IMR-90 (cell line): ENCODE results near the gene ZCCHC24.

Source experiments
- BHLHE40 ChIP-seq: fragments of 150-350 bp; IDR thresholded peaks from 2 replicates; pipeline ENCODE4 v1.6.1; 2016; ENCODE audit warnings: mild to moderate bottlenecking, low read depth, low read length
- CEBPB ChIP-seq: IDR thresholded peaks from 2 replicates; pipeline ENCODE4 v1.6.1; 2012; ENCODE audit warnings: low read depth, low read length, improper control_type of control experiment
- CHD1 ChIP-seq: IDR thresholded peaks from 2 replicates; pipeline ENCODE4 v1.6.1; 2012; ENCODE audit warnings: low read depth, low read length, improper control_type of control experiment
- FOS ChIP-seq: fragments of 150-350 bp; IDR thresholded peaks from 2 replicates; pipeline ENCODE4 v1.6.1; 2016; ENCODE audit warnings: low read depth, low read length
- MAFK ChIP-seq: IDR thresholded peaks from 2 replicates; pipeline ENCODE4 v1.6.1; 2012; ENCODE audit warnings: low read depth, low read length, improper control_type of control experiment
- MXI1 ChIP-seq: IDR thresholded peaks from 2 replicates; pipeline ENCODE4 v1.6.1; 2012; ENCODE audit warnings: low read depth, mild to moderate bottlenecking, low read length, moderate library complexity, borderline replicate concordance
- POLR2A ChIP-seq: IDR thresholded peaks from 2 replicates; pipeline ENCODE4 v1.6.1; 2012; ENCODE audit warnings: mild to moderate bottlenecking, low read depth, low read length
- RAD21 ChIP-seq: IDR thresholded peaks from 2 replicates; pipeline ENCODE4 v1.6.1; 2012; ENCODE audit warnings: low read length, improper control_type of control experiment
- SMC3 ChIP-seq: fragments of 150-350 bp; IDR thresholded peaks from 2 replicates; pipeline ENCODE4 v1.6.1; 2016; ENCODE audit warnings: low read depth, mild to moderate bottlenecking, antibody characterized with exemption, low read length, moderate library complexity
- TF ChIP-seq, protein P1 (sequence below): conservative IDR thresholded peaks from 2 replicates; pipeline ENCODE4 v1.5.1; 2012; ENCODE audit warnings: mild to moderate bottlenecking, low read depth, low read length, improper control_type of control experiment
- TF ChIP-seq, protein P2 (sequence below): fragments of 150-350 bp; IDR thresholded peaks from 2 replicates; pipeline ENCODE4 v1.6.1; 2017; ENCODE audit warnings: mild to moderate bottlenecking, antibody characterized with exemption, low read length, low read depth

DNA sequence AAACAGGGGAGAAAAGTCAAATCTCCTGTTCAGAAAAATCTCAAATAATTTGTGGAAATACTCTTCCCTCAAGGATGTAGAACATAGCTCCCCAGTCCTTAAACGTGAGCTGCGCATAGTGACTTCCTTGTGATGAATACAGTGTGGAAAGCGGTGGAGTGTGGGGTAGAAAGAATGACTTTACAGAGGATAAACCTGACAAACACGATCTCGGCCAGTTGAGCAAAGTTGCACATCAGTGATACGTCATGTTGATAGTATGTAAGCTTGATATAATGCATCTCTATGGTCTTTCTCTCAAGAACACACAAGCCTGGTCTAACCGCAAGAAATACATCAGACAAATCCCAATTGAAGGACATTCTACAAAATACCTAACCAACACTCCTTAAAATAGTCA lies 32.0 kb upstream of the ZCCHC24 start:
- TF ChIP-seq CEBPB, result no peak
- TF ChIP-seq, protein P1, sequence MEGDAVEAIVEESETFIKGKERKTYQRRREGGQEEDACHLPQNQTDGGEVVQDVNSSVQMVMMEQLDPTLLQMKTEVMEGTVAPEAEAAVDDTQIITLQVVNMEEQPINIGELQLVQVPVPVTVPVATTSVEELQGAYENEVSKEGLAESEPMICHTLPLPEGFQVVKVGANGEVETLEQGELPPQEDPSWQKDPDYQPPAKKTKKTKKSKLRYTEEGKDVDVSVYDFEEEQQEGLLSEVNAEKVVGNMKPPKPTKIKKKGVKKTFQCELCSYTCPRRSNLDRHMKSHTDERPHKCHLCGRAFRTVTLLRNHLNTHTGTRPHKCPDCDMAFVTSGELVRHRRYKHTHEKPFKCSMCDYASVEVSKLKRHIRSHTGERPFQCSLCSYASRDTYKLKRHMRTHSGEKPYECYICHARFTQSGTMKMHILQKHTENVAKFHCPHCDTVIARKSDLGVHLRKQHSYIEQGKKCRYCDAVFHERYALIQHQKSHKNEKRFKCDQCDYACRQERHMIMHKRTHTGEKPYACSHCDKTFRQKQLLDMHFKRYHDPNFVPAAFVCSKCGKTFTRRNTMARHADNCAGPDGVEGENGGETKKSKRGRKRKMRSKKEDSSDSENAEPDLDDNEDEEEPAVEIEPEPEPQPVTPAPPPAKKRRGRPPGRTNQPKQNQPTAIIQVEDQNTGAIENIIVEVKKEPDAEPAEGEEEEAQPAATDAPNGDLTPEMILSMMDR, result no peak
- TF ChIP-seq RAD21, result no peak
- no peak for TF ChIP-seq FOS
- TF ChIP-seq SMC3, result no peak
- TF ChIP-seq, protein P2, sequence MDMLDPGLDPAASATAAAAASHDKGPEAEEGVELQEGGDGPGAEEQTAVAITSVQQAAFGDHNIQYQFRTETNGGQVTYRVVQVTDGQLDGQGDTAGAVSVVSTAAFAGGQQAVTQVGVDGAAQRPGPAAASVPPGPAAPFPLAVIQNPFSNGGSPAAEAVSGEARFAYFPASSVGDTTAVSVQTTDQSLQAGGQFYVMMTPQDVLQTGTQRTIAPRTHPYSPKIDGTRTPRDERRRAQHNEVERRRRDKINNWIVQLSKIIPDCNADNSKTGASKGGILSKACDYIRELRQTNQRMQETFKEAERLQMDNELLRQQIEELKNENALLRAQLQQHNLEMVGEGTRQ, result no peak
- TF ChIP-seq MXI1, result no peak
- TF ChIP-seq POLR2A, result no peak
- TF ChIP-seq BHLHE40, result no peak
- no peak for TF ChIP-seq MAFK
- no peak for TF ChIP-seq CHD1
